Vagina (tissue), 2 donors: ENCODE data around the gene FAH.

Source experiments
- CTCF ChIP-seq, 3 experiments: fragments of 450-650 bp in 2 of 3; fragments of 200-600 bp in 1 of 3; sonication (generic) in 1 of 3; IDR thresholded peaks; one replicate each; pipeline ENCODE4 v1.5.1; 2017 to 2019; ENCODE audit warnings: antibody characterized with exemption in 3 of 3, mild to moderate bottlenecking in 2 of 3, moderate library complexity in 2 of 3
- POLR2A ChIP-seq, 2 donors: fragments of 450-650 bp; IDR thresholded peaks; one replicate each; pipeline ENCODE4 v1.6.1; 2017; ENCODE audit warnings: antibody characterized with exemption in 2 of 2, mild to moderate bottlenecking in 2 of 2, moderate library complexity in 2 of 2

GRCh38 chr15:80141916-80142598, 10.7 kb upstream of the FAH start:
- no peak for TF ChIP-seq CTCF (IDR thresholded peaks at IDR 0.05)
- TF ChIP-seq POLR2A (IDR thresholded peaks at IDR 0.05), result no peak
